Erythroblast (primary cell): ENCODE data around the gene DPP10.

Source experiments
- GATA1 ChIP-seq: IDR thresholded peaks from 2 replicates; pipeline ENCODE4 v1.6.1; 2011; ENCODE audit warnings: low read depth, mild to moderate bottlenecking, control low read depth, low read length, moderate library complexity
- POLR2A ChIP-seq: IDR thresholded peaks from 2 replicates; pipeline ENCODE4 v1.6.1; 2011; ENCODE audit warnings: mild to moderate bottlenecking, low read length

- TF ChIP-seq POLR2A (no peak), GATA1 (no peak)
These were observed 972.0 kb downstream of the DPP10 start for GRCh38 chr2:115414466-115414865.
